Measurements from ENCODE around the gene SCRN2.

The SCRN2 gene

GRCh38 chr17:47884427-47884740, 43.3 kb upstream of the SCRN2 start:
- peaks cover 4% of the 10 kb centered on the region for H3K27me3 ChIP-seq (ENCODE audit: insufficient read depth, poor library complexity, severe bottlenecking)
- DNase-seq (ENCODE audit: low read depth in 1 of 2, low spot score in 1 of 2) = no peak
- TF ChIP-seq, protein P1, sequence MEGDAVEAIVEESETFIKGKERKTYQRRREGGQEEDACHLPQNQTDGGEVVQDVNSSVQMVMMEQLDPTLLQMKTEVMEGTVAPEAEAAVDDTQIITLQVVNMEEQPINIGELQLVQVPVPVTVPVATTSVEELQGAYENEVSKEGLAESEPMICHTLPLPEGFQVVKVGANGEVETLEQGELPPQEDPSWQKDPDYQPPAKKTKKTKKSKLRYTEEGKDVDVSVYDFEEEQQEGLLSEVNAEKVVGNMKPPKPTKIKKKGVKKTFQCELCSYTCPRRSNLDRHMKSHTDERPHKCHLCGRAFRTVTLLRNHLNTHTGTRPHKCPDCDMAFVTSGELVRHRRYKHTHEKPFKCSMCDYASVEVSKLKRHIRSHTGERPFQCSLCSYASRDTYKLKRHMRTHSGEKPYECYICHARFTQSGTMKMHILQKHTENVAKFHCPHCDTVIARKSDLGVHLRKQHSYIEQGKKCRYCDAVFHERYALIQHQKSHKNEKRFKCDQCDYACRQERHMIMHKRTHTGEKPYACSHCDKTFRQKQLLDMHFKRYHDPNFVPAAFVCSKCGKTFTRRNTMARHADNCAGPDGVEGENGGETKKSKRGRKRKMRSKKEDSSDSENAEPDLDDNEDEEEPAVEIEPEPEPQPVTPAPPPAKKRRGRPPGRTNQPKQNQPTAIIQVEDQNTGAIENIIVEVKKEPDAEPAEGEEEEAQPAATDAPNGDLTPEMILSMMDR (IDR thresholded peaks at IDR 0.05; ENCODE audit: insufficient read depth, low read length) = no peak
- TF ChIP-seq REST (IDR thresholded peaks at IDR 0.05; ENCODE audit: insufficient replicate concordance, low read depth) = no peak
- no peak for TF ChIP-seq SPI1 (IDR thresholded peaks at IDR 0.05; ENCODE audit: borderline replicate concordance, low read depth)
- no peak for TF ChIP-seq POLR2AphosphoS5 (IDR thresholded peaks at IDR 0.05; ENCODE audit: low read depth)
- no peak for TF ChIP-seq GABPA (IDR thresholded peaks at IDR 0.05; ENCODE audit: low read depth)
- H3K27ac ChIP-seq (replicated peaks) = no peak overlapping the region
- H3K4me3 ChIP-seq (replicated peaks; ENCODE audit: insufficient read depth, low read length) = no peak overlapping the region

DNA sequence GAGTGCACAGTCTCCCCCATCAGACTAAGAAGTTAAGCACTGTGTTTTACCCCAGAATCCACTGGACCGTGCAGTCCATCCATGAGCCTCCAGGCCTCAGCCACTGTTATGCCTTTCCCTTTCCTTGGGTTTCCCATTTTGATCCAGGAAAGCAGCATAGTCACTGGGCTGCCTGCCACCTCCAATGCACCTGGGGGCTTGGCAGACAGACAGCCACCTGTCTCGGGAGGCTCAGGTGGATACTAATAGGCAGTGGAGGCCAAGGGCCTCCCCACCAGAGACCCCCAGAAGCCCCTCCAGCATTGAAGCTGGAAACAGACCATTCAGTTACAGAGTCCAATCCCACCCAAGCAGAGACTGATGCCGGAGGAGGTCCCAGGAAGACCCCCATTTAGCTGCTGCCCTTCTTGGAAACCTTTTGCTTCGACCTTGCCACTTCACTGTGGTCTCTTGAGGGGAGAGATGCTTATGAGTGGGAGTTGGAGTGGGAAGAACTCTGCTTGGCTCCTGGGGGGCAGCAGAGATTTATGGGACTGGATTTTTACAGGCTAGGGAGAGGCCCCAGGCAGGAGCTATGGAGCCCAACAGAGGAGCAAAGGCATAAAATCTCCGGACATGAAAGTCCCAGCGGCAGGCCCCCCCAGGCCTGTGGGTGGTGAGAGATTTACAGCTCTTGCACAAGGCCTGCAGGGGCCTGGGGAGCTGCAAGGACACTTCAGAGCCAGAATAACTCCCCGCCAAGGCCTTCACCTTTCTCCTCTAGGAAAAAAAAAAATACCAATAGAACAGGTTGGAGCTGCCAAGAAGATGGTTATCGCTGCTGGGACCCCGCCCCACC, 42.7 kb upstream of the SCRN2 start:
- DNase-seq (ENCODE audit: low read depth in 1 of 2, low spot score in 1 of 2) = no peak
- TF ChIP-seq GABPA (IDR thresholded peaks at IDR 0.05; ENCODE audit: low read depth) (no peak), REST (IDR thresholded peaks at IDR 0.05; ENCODE audit: insufficient replicate concordance, low read depth) (no peak), SPI1 (IDR thresholded peaks at IDR 0.05; ENCODE audit: borderline replicate concordance, low read depth) (no peak), POLR2AphosphoS5 (IDR thresholded peaks at IDR 0.05; ENCODE audit: low read depth) (no peak)
- TF ChIP-seq, protein P1 (IDR thresholded peaks at IDR 0.05; ENCODE audit: insufficient read depth, low read length) = no peak
- H3K4me3 ChIP-seq (replicated peaks; ENCODE audit: insufficient read depth, low read length) = no peak overlapping the region

GRCh38 chr17:47882695-47883588, 41.9 kb upstream of the SCRN2 start:
- Histone ChIP-seq H3K4me3 (replicated peaks; ENCODE audit: insufficient read depth, low read length) (no peak overlapping the region), H3K27me3 (ENCODE audit: insufficient read depth, poor library complexity, severe bottlenecking) (peaks cover 9% of the 10 kb centered on the region), H3K27ac (replicated peaks) (no peak overlapping the region)
- no peak for DNase-seq (ENCODE audit: low read depth in 1 of 2, low spot score in 1 of 2)
- TF ChIP-seq, protein P1 (IDR thresholded peaks at IDR 0.05; ENCODE audit: insufficient read depth, low read length) = no peak
- TF ChIP-seq SPI1 (IDR thresholded peaks at IDR 0.05; ENCODE audit: borderline replicate concordance, low read depth) = no peak
- no peak for TF ChIP-seq REST (IDR thresholded peaks at IDR 0.05; ENCODE audit: insufficient replicate concordance, low read depth)
- no peak for TF ChIP-seq POLR2AphosphoS5 (IDR thresholded peaks at IDR 0.05; ENCODE audit: low read depth)
- no peak for TF ChIP-seq GABPA (IDR thresholded peaks at IDR 0.05; ENCODE audit: low read depth)

More for the DNA sequence above, 42.7 kb upstream of the SCRN2 start:
- H3K27me3 ChIP-seq (ENCODE audit: insufficient read depth, poor library complexity, severe bottlenecking) = peaks cover 7% of the 10 kb centered on the region
- no peak overlapping the region for H3K27ac ChIP-seq (replicated peaks)

Measured in HL-60 (cell line).